Mesenchymal stem cell (in vitro differentiated cells and primary cell): ENCODE results near the gene COL11A2.

Experiments used
- DNase-seq: peaks from one replicate; pipeline ENCODE4 v3.0.0-alpha.2; 2013
- H2AFZ ChIP-seq: one replicate; pipeline ENCODE4 v1.6.1; 2013; ENCODE audit warnings: low read depth, mild to moderate bottlenecking, control low read depth, inconsistent platforms, low read length, moderate library complexity
- H2AK5ac ChIP-seq: 2 replicates; pipeline ENCODE4 v1.6.1; 2013; ENCODE audit warnings: low read length, moderate library complexity, mild to moderate bottlenecking, inconsistent platforms; ENCODE audit not compliant: severe bottlenecking
- H2BK120ac ChIP-seq: one replicate; pipeline ENCODE4 v1.6.1; 2013; ENCODE audit warnings: low read depth, mild to moderate bottlenecking, inconsistent platforms, low read length, moderate library complexity
- H2BK12ac ChIP-seq, 2 experiments: one replicate each; pipeline ENCODE4 v1.6.1; 2013; ENCODE audit warnings: inconsistent platforms in 2 of 2, low read length in 2 of 2, mild to moderate bottlenecking in 2 of 2, moderate library complexity in 2 of 2, control low read depth in 1 of 2
- H2BK15ac ChIP-seq: one replicate; pipeline ENCODE4 v1.6.1; 2013; ENCODE audit warnings: mild to moderate bottlenecking, low read depth, inconsistent platforms; ENCODE audit not compliant: poor library complexity, severe bottlenecking
- H2BK5ac ChIP-seq: 2 replicates; pipeline ENCODE4 v1.6.1; 2013; ENCODE audit warnings: low read depth, mild to moderate bottlenecking, low read length, control low read depth, inconsistent platforms; ENCODE audit not compliant: poor library complexity, severe bottlenecking
- H3K14ac ChIP-seq, 2 experiments: one replicate each; pipeline ENCODE4 v1.6.1; 2013; ENCODE audit warnings: inconsistent platforms in 2 of 2, low read length in 2 of 2, control low read depth in 1 of 2, mild to moderate bottlenecking in 1 of 2, moderate library complexity in 1 of 2
- H3K18ac ChIP-seq, 2 experiments: one replicate each; pipeline ENCODE4 v1.6.1; 2013; ENCODE audit warnings: inconsistent platforms in 2 of 2, low read length in 2 of 2, control low read depth in 1 of 2, low read depth in 1 of 2, mild to moderate bottlenecking in 1 of 2
- H3K23ac ChIP-seq, 2 experiments: one replicate each; pipeline ENCODE4 v1.6.1; 2013; ENCODE audit warnings: inconsistent platforms in 2 of 2, low read length in 2 of 2, mild to moderate bottlenecking in 2 of 2, moderate library complexity in 2 of 2, control low read depth in 1 of 2
- H3K27ac ChIP-seq: 2 replicates; pipeline ENCODE4 v1.5.1; 2013; ENCODE audit warnings: mild to moderate bottlenecking, moderate library complexity, low read length, control low read depth, inconsistent platforms; ENCODE audit not compliant: poor library complexity, severe bottlenecking
- H3K27me3 ChIP-seq, 2 experiments: 2 replicates each; pipeline versions ENCODE4 v1.6.1 to v1.7.0; 2013; ENCODE audit warnings: low read length in 2 of 2, mild to moderate bottlenecking in 2 of 2, moderate library complexity in 2 of 2, control low read depth in 1 of 2, inconsistent platforms in 1 of 2; ENCODE audit not compliant: control insufficient read depth in 1 of 2, insufficient read depth in 1 of 2
- H3K36me3 ChIP-seq, 2 experiments: 2 replicates each; pipeline versions ENCODE4 v1.6.1 to v1.7.0; 2013; ENCODE audit warnings: low read length in 2 of 2, control low read depth in 1 of 2, inconsistent platforms in 1 of 2, low read depth in 1 of 2, mild to moderate bottlenecking in 1 of 2; ENCODE audit not compliant: insufficient read depth in 2 of 2, control insufficient read depth in 1 of 2
- H3K4ac ChIP-seq, 2 experiments: one replicate each; pipeline ENCODE4 v1.6.1; 2013; ENCODE audit warnings: inconsistent platforms in 2 of 2, low read length in 2 of 2, mild to moderate bottlenecking in 2 of 2, moderate library complexity in 2 of 2, control low read depth in 1 of 2, low read depth in 1 of 2
- H3K4me1 ChIP-seq: 2 replicates; pipeline ENCODE4 v1.6.1; 2013; ENCODE audit warnings: low read depth, low read length, control low read depth; ENCODE audit not compliant: control insufficient read depth, insufficient read depth
- H3K4me2 ChIP-seq: 2 replicates; pipeline ENCODE4 v1.6.1; 2013; ENCODE audit warnings: low read length, mild to moderate bottlenecking, inconsistent platforms; ENCODE audit not compliant: poor library complexity, severe bottlenecking
- H3K4me3 ChIP-seq, 2 experiments: 2 replicates each; pipeline versions ENCODE4 v1.5.1 to v1.7.0; 2013; ENCODE audit warnings: low read length in 2 of 2, mild to moderate bottlenecking in 2 of 2, control low read depth in 1 of 2, low read depth in 1 of 2; ENCODE audit not compliant: insufficient read depth in 1 of 2
- H3K79me1 ChIP-seq: replicated peaks from 2 replicates; pipeline ENCODE4 v1.6.1; 2013; ENCODE audit warnings: mild to moderate bottlenecking, control low read depth, low read length, inconsistent platforms; ENCODE audit not compliant: poor library complexity, severe bottlenecking
- H3K9ac ChIP-seq: 2 replicates; pipeline ENCODE4 v1.7.0; 2013; ENCODE audit warnings: mild to moderate bottlenecking, low read length, moderate library complexity
- H3K9me3 ChIP-seq: 2 replicates; pipeline ENCODE4 v1.7.0; 2013; ENCODE audit warnings: mild to moderate bottlenecking, low read length; ENCODE audit not compliant: control insufficient read depth
- H4K8ac ChIP-seq: one replicate; pipeline ENCODE4 v1.6.1; 2013; ENCODE audit warnings: inconsistent platforms, mild to moderate bottlenecking, low read length, moderate library complexity
- H4K91ac ChIP-seq: one replicate; pipeline ENCODE4 v1.6.1; 2013; ENCODE audit warnings: mild to moderate bottlenecking, low read length, inconsistent platforms
- WGBS: methylation state at CpG from one replicate; pipeline ENCODE4 v1.1.7; 2013; ENCODE audit warnings: mixed read lengths; 5-methylcytosine and 5-hydroxymethylcytosine counted together

Gene COL11A2

DNA sequence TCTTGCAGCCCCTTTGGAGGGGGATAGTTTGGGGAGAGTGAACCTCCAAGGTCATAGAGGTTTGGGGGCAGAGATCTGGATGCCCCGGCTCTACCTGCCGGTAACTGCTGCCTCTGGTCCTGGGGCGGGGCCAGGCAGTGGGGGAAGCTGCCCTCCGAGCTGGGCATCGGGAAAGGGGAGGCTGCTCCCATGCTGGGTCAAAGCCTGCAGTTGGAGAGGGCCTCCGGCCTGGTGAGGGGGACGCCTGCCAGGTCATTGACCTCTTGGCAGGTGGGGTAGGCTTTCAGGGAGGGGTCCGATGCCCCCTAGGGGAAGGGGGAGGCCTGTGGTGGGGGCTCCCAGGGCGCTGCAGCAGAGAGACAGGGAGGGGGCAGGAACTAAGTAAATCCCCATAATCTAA lies 7.1 kb downstream of the COL11A2 start:
- H3K14ac ChIP-seq = no peak overlapping the region
- peaks cover 29 to 36% of the 10 kb centered on the region in 2 experiments for H3K27me3 ChIP-seq
- H3K79me1 ChIP-seq = no peaks in the 10 kb centered on the region
- DNase-seq = no peak
- H3K4me3 ChIP-seq = no peak overlapping the region
- H2BK5ac ChIP-seq = no peak overlapping the region
- H3K18ac ChIP-seq = no peak overlapping the region
- no peak overlapping the region for H3K23ac ChIP-seq
- no peak overlapping the region for H2BK12ac ChIP-seq
- no peak overlapping the region for H3K4ac ChIP-seq
- H2BK120ac ChIP-seq = no peak overlapping the region
- no peaks in the 10 kb centered on the region for H3K36me3 ChIP-seq
- H3K9ac ChIP-seq = no peak overlapping the region
- no peaks in the 10 kb centered on the region for H3K4me1 ChIP-seq
- 75% methylated on average over 7 of the region's 9 CpGs for WGBS
- no peak overlapping the region for H4K8ac ChIP-seq
- H2AFZ ChIP-seq = no peak overlapping the region
- no peak overlapping the region for H3K27ac ChIP-seq
- H3K4me2 ChIP-seq = no peak overlapping the region
- H2BK15ac ChIP-seq = no peak overlapping the region
- no peak overlapping the region for H2AK5ac ChIP-seq
- H3K9me3 ChIP-seq = no peaks in the 10 kb centered on the region
- no peak overlapping the region for H4K91ac ChIP-seq

DNA sequence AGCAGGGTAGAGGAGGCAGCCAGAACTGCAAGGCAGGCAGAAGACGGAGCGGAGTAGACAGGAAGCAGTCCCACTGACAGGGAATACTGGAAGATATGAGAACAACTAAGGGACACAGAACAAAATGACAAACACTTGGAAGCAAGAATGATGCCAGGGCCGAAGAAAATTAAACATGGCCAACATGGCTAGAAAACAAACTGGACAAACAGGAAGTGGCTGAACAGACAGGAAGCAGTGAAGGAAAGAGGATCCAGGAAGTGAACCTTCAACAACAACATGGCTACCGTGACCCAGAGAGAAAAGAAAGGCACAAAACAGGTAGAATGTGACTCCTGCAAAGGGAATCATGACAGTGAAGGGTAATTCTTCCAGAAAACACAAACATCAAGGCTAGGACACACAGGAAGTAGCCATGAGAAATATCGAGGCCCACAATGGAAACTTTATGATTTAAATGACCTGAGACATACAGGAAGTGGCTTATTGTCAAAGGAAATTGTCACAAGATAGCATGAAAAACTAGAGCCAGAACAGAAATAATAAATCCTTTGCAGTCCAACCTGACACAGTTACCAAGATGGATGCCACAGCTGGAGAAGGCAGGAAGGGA lies 9.1 kb downstream of the COL11A2 start:
- H3K9ac ChIP-seq = no peak overlapping the region
- no peak overlapping the region for H3K23ac ChIP-seq
- H3K27me3 ChIP-seq = peaks cover 23 to 24% of the 10 kb centered on the region in 2 experiments
- H3K79me1 ChIP-seq = no peaks in the 10 kb centered on the region
- no peak overlapping the region for H3K4ac ChIP-seq
- H3K4me2 ChIP-seq = no peak overlapping the region
- no peak overlapping the region for H3K18ac ChIP-seq
- no peaks in the 10 kb centered on the region for H3K9me3 ChIP-seq
- no peaks in the 10 kb centered on the region for H3K4me1 ChIP-seq
- no peak overlapping the region for H2AK5ac ChIP-seq
- H2BK5ac ChIP-seq = no peak overlapping the region
- H3K36me3 ChIP-seq = no peaks in the 10 kb centered on the region
- H2BK12ac ChIP-seq = no peak overlapping the region
- no peak overlapping the region for H3K4me3 ChIP-seq
- no peak for DNase-seq
- 97% methylated on average over 5 of the region's 5 CpGs for WGBS
- H2BK15ac ChIP-seq = no peak overlapping the region
- no peak overlapping the region for H3K14ac ChIP-seq
- no peak overlapping the region for H3K27ac ChIP-seq
- H4K91ac ChIP-seq = no peak overlapping the region
- no peak overlapping the region for H2AFZ ChIP-seq
- peak overlapping the region; percentile 78 for H4K8ac ChIP-seq
- no peak overlapping the region for H2BK120ac ChIP-seq

DNA sequence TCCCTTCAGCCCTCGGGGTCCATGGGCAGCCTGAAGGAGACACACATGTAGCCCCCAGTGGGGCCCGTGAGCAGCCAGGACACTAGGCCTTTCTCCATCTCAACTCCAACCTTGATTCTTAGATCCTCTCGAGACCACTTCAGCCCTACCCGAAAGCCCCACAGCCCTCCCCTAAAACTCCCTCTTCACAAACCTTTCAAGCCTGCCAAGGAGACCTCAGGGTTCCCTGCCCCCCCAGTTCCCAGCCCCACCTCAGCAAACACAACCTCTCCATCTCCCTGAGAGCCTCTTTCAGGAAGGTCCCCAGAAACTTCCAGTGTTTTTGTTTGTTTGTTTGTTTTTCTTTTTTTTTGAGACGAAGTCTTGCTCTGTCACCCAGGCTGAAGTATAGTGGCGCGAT lies 11.1 kb downstream of the COL11A2 start:
- Histone ChIP-seq H4K91ac (no peak overlapping the region), H3K27ac (no peak overlapping the region), H3K79me1 (no peaks in the 10 kb centered on the region), H3K14ac (no peak overlapping the region), H3K4me2 (no peak overlapping the region), H2BK15ac (no peak overlapping the region), H4K8ac (no peak overlapping the region), H2AFZ (no peak overlapping the region), H3K23ac (no peak overlapping the region), H2AK5ac (no peak overlapping the region), H3K4me3 (no peak overlapping the region), H2BK120ac (no peak overlapping the region), H3K9me3 (no peaks in the 10 kb centered on the region), H3K36me3 (no peaks in the 10 kb centered on the region), H2BK5ac (no peak overlapping the region), H3K9ac (no peak overlapping the region), H3K4me1 (peaks cover 2% of the 10 kb centered on the region), H3K27me3 (peaks cover 11% of the 10 kb centered on the region in 2 experiments), H3K4ac (no peak overlapping the region), H2BK12ac (no peak overlapping the region), H3K18ac (no peak overlapping the region)
- no peak for DNase-seq
- WGBS = 92% methylated on average over 4 of the region's 7 CpGs

DNA sequence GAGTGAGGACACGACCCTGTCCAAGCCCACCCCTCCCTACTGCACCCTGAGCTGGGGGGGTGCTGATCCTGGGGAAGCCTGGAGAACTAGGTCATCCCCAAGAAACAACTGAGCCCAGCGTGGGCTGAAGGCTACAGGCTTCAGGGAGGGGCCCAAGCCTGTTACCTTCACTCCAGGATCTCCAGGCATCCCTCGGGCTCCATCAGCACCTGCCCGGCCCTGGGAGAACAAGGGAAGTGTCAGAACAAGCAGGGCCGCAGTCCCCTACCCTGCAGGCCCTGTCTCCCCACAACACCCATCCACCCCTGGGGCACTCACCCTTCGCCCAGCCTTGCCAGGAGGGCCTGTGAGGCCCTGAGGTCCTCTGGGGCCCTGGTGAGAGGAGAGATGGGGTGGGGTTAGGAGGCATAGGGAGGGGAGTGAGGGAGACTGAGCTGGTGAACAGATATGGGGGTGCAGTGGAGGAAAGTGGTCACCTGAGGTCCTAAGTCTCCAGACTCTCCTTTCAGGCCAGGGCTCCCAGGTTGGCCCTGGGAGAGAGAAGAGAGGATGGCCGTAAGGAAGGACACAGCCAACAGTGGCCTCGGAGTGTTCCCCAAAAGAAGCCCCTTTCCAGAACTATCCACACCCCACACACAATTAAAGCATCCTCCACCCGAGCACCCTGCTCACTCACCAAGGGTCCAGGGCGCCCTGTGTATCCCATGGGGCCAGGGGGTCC lies 13.4 kb downstream of the COL11A2 start:
- Histone ChIP-seq H2BK5ac (no peak overlapping the region), H3K14ac (no peak overlapping the region), H4K8ac (no peak overlapping the region), H3K18ac (no peak overlapping the region), H2BK120ac (no peak overlapping the region), H3K4me1 (peaks cover 2% of the 10 kb centered on the region), H2AK5ac (no peak overlapping the region), H3K4me3 (no peak overlapping the region), H3K27ac (no peak overlapping the region), H4K91ac (no peak overlapping the region), H2BK12ac (no peak overlapping the region), H3K9ac (no peak overlapping the region), H3K4ac (no peak overlapping the region), H3K27me3 (peaks cover 21 to 22% of the 10 kb centered on the region in 2 experiments), H3K9me3 (no peaks in the 10 kb centered on the region), H3K79me1 (no peaks in the 10 kb centered on the region), H3K4me2 (no peak overlapping the region), H2AFZ (no peak overlapping the region), H2BK15ac (no peak overlapping the region), H3K36me3 (no peaks in the 10 kb centered on the region), H3K23ac (no peak overlapping the region)
- no peak for DNase-seq
- 48% methylated on average over 5 of the region's 10 CpGs for WGBS
